K562 (cell line): ENCODE results near the gene HVCN1. TPM values are rescaled to one million over a fixed set of nuclear protein-coding genes. Genes with fewer than 3 reads are reported as not detected.
A peak's percentile ranks its signal among the peaks of the same experiment; 100 is the strongest.
"Not testable (repeated sequence)": the region's sequence is repeated elsewhere in the genome, so short reads cannot be mapped to it uniquely, and the experiment has no call there.

ENCODE experiments used
- ATAC-seq: fragments of 200-7000 bp; cut with Tn5 transposase; 3 replicates; pipeline ENCODE4 v1.9.1; 2020; ENCODE audit warnings: moderate library complexity
- BruUV-seq: library from RNA; stranded (reverse); fragments of 400-500 nt; replicated peaks from 2 replicates; lab custom pipeline; 2021; lab: Mats Ljungman, UMichigan
- CTCF ChIA-PET: fragments of 300-600 bp; formaldehyde crosslinking; extraction: SDS; loops from one replicate; lab custom pipeline; 2021; ENCODE audit warnings: low intra/inter-chr PET ratio; lab: Yijun Ruan, JAX
- POLR2A ChIA-PET: fragments of 300-600, 350-650 bp; sonication (Branson Sonifier 250); formaldehyde crosslinking; extraction: SDS; loops from one replicate; lab custom pipeline; 2021; ENCODE audit warnings: antibody characterized with exemption, inconsistent platforms; lab: Yijun Ruan, JAX
- DNase-seq, 4 experiments: peaks; one replicate each; pipeline versions ENCODE4 v3.0.0 to v3.0.0-alpha.2; 2011 to 2018; ENCODE audit warnings: low spot score in 3 of 4, mixed read lengths in 3 of 4; ENCODE audit errors: extremely low read depth in 1 of 4
- FAIRE-seq: peaks from 2 replicates; lab custom pipeline; 2011; peaks lifted over from hg19 to GRCh38; lab: Jason Lieb, UNC
- H2AFZ ChIP-seq: 2 replicates; pipeline ENCODE4 v1.6.0; 2011; ENCODE audit warnings: low read depth, low read length, control low read depth, inconsistent platforms
- H3K27ac ChIP-seq: fragments of 200-600 bp; 3 replicates; pipeline ENCODE4 v1.8.0; 2011; ENCODE audit warnings: low read depth, mild to moderate bottlenecking, control low read depth, inconsistent platforms, low read length, moderate library complexity, mixed read lengths; ENCODE audit errors: extremely low read depth
- H3K27me3 ChIP-seq, 2 experiments: fragments of 300-600 bp in 1 of 2; 2 replicates in 1 of 2; 3 replicates in 1 of 2; pipeline versions ENCODE4 v1.6.0 to v1.8.0; 2011; ENCODE audit warnings: inconsistent platforms in 2 of 2, low read length in 2 of 2, mild to moderate bottlenecking in 1 of 2, mixed read lengths in 1 of 2, moderate library complexity in 1 of 2; ENCODE audit not compliant: control insufficient read depth in 2 of 2, insufficient read depth in 2 of 2
- H3K36me3 ChIP-seq: fragments of 300-600 bp; 3 replicates; pipeline ENCODE4 v1.8.0; 2011; ENCODE audit warnings: mild to moderate bottlenecking, low read length, inconsistent platforms; ENCODE audit not compliant: control insufficient read depth, insufficient read depth
- H3K4me1 ChIP-seq, 2 experiments: fragments of 200-600 bp in 1 of 2; replicated peaks in 1 of 2; 2 replicates in 1 of 2; 3 replicates in 1 of 2; pipeline versions ENCODE4 v1.5.1 to v1.8.0; 2011; ENCODE audit warnings: inconsistent platforms in 2 of 2, low read length in 2 of 2, mild to moderate bottlenecking in 1 of 2, mixed read lengths in 1 of 2, moderate library complexity in 1 of 2; ENCODE audit not compliant: control insufficient read depth in 2 of 2, insufficient read depth in 2 of 2
- H3K4me2 ChIP-seq: 2 replicates; pipeline ENCODE4 v1.6.1; 2011; ENCODE audit warnings: low read length, control low read depth, inconsistent platforms, mixed read lengths; ENCODE audit not compliant: insufficient read depth
- H3K4me3 ChIP-seq: fragments of 200-600 bp; sonication (generic), shearing (Covaris generic); 2 replicates; pipeline ENCODE4 v1.5.1; 2016; ENCODE audit warnings: control low read depth, inconsistent platforms
- H3K79me2 ChIP-seq: fragments of 200-600 bp; 3 replicates; pipeline ENCODE4 v1.8.0; 2011; ENCODE audit warnings: low read length, inconsistent platforms; ENCODE audit not compliant: control insufficient read depth, insufficient read depth
- H3K9ac ChIP-seq, 2 experiments: 2 replicates each; pipeline versions ENCODE4 v1.6.0 to v1.6.1; 2011; ENCODE audit warnings: low read depth in 2 of 2, low read length in 2 of 2, control low read depth in 1 of 2, inconsistent platforms in 1 of 2, mild to moderate bottlenecking in 1 of 2, mixed read lengths in 1 of 2; ENCODE audit not compliant: insufficient read depth in 1 of 2
- H3K9me1 ChIP-seq: one replicate; pipeline ENCODE4 v1.6.0; 2011; ENCODE audit warnings: inconsistent platforms, mild to moderate bottlenecking, low read length, moderate library complexity; ENCODE audit not compliant: control insufficient read depth, insufficient read depth
- H3K9me3 ChIP-seq: replicated peaks from 2 replicates; pipeline ENCODE4 v1.5.1; 2011; ENCODE audit warnings: low read depth, low read length, inconsistent platforms; ENCODE audit not compliant: control insufficient read depth, insufficient read depth
- H4K20me1 ChIP-seq: replicated peaks from 2 replicates; pipeline ENCODE4 v1.6.1; 2011; ENCODE audit warnings: low read length, inconsistent platforms, mixed read lengths; ENCODE audit not compliant: control insufficient read depth, insufficient read depth
- ARID1B ChIP-seq: fragments of 450-650 bp; IDR thresholded peaks from 2 replicates; pipeline ENCODE4 v1.6.1; 2016; ENCODE audit warnings: antibody characterized with exemption, mild to moderate bottlenecking, inconsistent platforms
- CBFA2T3 ChIP-seq: fragments of 450-650 bp; IDR thresholded peaks from 2 replicates; pipeline ENCODE4 v1.6.1; 2017
- CXXC5 ChIP-seq: fragments of 250-450 bp; sonication (Bioruptor Pico); IDR thresholded peaks from 2 replicates; pipeline ENCODE4 v1.8.0; 2022; ENCODE audit warnings: inconsistent platforms, mild to moderate bottlenecking, moderate library complexity
- DPF2 ChIP-seq: fragments of 450-650 bp; IDR thresholded peaks from 2 replicates; pipeline ENCODE4 v1.6.1; 2016
- EGR1 ChIP-seq: fragments of 450-650 bp; conservative IDR thresholded peaks from 2 replicates; pipeline ENCODE4 v1.6.1; 2017; ENCODE audit warnings: mild to moderate bottlenecking
- ESRRA ChIP-seq: fragments of 450-650 bp; IDR thresholded peaks from 2 replicates; pipeline ENCODE4 v1.6.1; 2014; ENCODE audit warnings: low read depth, mild to moderate bottlenecking, moderate library complexity, borderline replicate concordance
- ETV1 ChIP-seq: fragments of 450-650 bp; conservative IDR thresholded peaks from 2 replicates; pipeline ENCODE4 v1.6.1; 2016; ENCODE audit warnings: missing genetic modification characterization, control low read depth, low read depth, missing compliant biosample characterization
- ETV5 ChIP-seq: sonication (generic); formaldehyde crosslinking; IDR thresholded peaks from 2 replicates; pipeline ENCODE4 v1.4.0; 2020; ENCODE audit warnings: low read depth, mild to moderate bottlenecking, missing genetic modification reagents
- KDM1A ChIP-seq, 2 experiments: fragments of 450-650 bp; IDR thresholded peaks; 2 replicates each; pipeline ENCODE4 v1.6.1; 2016; ENCODE audit warnings: mild to moderate bottlenecking in 2 of 2
- NCOR1 ChIP-seq: fragments of 450-650 bp; IDR thresholded peaks from 2 replicates; pipeline ENCODE4 v1.6.1; 2016; ENCODE audit warnings: mild to moderate bottlenecking, moderate library complexity
- SMARCE1 ChIP-seq: fragments of 450-650 bp; IDR thresholded peaks from 2 replicates; pipeline ENCODE4 v1.7.1; 2016; ENCODE audit warnings: mild to moderate bottlenecking
- TEAD1 ChIP-seq, 2 experiments: fragments of 450-650 bp in 1 of 2; sonication (generic) in 1 of 2; formaldehyde crosslinking; IDR thresholded peaks; 2 replicates each; pipeline versions ENCODE4 v1.4.0 to v1.8.0; 2020 to 2022; ENCODE audit warnings: mild to moderate bottlenecking in 2 of 2, missing genetic modification reagents in 1 of 2
- TEAD4 ChIP-seq, 2 experiments: sonication (generic) in 1 of 2; formaldehyde crosslinking in 1 of 2; IDR thresholded peaks; 2 replicates each; pipeline versions ENCODE4 v1.6.1 to v1.8.0; 2012 to 2022; ENCODE audit warnings: borderline replicate concordance in 1 of 2, inconsistent platforms in 1 of 2, low read length in 1 of 2, mild to moderate bottlenecking in 1 of 2, missing genetic modification reagents in 1 of 2
- ZNF507 ChIP-seq: conservative IDR thresholded peaks from 2 replicates; pipeline ENCODE4 v1.6.1; 2017; ENCODE audit warnings: missing genetic modification characterization, missing compliant biosample characterization
- WGBS: fragments of 100-300 bp; shearing (Covaris generic); methylation state at CpG from one replicate; pipeline ENCODE4 v1.1.6; 2016; ENCODE audit warnings: low coverage, mixed read lengths; ENCODE audit not compliant: insufficient coverage; ENCODE audit errors: missing lambda C conversion rate; 5-methylcytosine and 5-hydroxymethylcytosine counted together
- in situ Hi-C: fragments of 300-500 bp; cut with MboI; formaldehyde crosslinking; loops from 4 replicates; pipeline ENCODE4 v1.15.0; 2018; ENCODE audit warnings: inconsistent platforms, mixed read lengths
- intact Hi-C: fragments of 100-400 bp; cut with micrococcal nuclease; formaldehyde crosslinking; loops from 2 replicates; pipeline ENCODE4 v1.14.2; 2022
- polyA plus RNA-seq, 8 experiments: library from polyadenylated mRNA; depleted of rRNA in 4 of 8; stranded (reverse) in 5 of 8; unstranded in 3 of 8; fragments of >200 nt; fragmentation: Nextera tagmentation in 2 of 8; fragmentation: Illumina TruSeq in 1 of 8; extraction: Ambion mirVana in 2 of 8; extraction: Trizol in 1 of 8; gene quantifications; 2 replicates each; pipeline versions ENCODE4 v1.2.1 to v1.2.3, GENCODE V29; 2011 to 2014; ENCODE audit warnings: inconsistent platforms in 1 of 8, missing spikeins in 1 of 8
- total RNA-seq, 7 experiments: library from RNA; depleted of rRNA in 6 of 7; stranded (reverse); fragments of >200 nt in 6 of 7; fragmentation: Illumina TruSeq in 2 of 7; extraction: Trizol in 2 of 7; gene quantifications; 2 replicates each; pipeline versions ENCODE4 v1.2.1 to v1.2.3, GENCODE V29; 2011 to 2021; ENCODE audit warnings: low replicate concordance in 1 of 7
- TF ChIP-seq, protein P1 (sequence below), 2 experiments: fragments of 450-650 bp; IDR thresholded peaks; 2 replicates each; pipeline ENCODE4 v1.6.1; 2016
- TF ChIP-seq, protein P2 (sequence below): sonication (generic); formaldehyde crosslinking; IDR thresholded peaks from 2 replicates; pipeline ENCODE4 v1.8.0; 2022; ENCODE audit warnings: missing genetic modification reagents, mild to moderate bottlenecking, moderate library complexity, borderline replicate concordance

Gene HVCN1
- total and polyA plus RNA-seq, 9 of the 15 experiments (the other 6 are each of a cell fraction or from before 2014, with no cell fraction given) = 0.21 to 1.4 (median 0.74) TPM

DNA sequence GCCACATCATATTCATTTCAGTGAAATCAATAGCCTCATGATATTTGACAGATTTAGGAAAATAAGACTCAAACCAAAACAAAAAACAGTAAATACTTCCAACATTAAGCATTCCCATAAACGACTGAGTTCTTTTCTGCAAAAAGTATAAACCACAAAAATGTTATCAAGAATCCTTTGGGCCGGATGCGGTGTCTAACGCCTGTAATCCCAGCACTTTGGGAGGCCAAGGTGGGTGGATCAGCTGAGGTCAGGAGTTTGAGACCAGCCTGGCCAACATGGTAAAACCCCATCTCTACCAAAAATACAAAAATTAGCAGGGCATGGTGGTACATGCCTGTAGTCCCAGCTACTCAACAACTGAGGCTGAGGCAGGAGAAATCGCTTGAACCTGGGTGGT is 48.1 kb upstream of the HVCN1 start:
- Histone ChIP-seq H3K36me3 (peaks cover 82% of the 10 kb centered on the region), H3K4me1 (peaks cover 15 to 36% of the 10 kb centered on the region in 2 experiments), H3K79me2 (peaks cover 100% of the 10 kb centered on the region), H4K20me1 (peaks cover 51% of the 10 kb centered on the region)
- H3K4me2 ChIP-seq; in situ Hi-C loops; DNase-seq; H3K9me1 ChIP-seq; ATAC-seq; H3K9ac ChIP-seq; FAIRE-seq; H3K9me3 ChIP-seq; H3K4me3 ChIP-seq; H3K27ac ChIP-seq; BruUV-seq; CTCF ChIA-PET; H2AFZ ChIP-seq; intact Hi-C loops; H3K27me3 ChIP-seq; TF ChIP-seq TEAD4 (CRISPR knock-in tag; IDR thresholded peaks at IDR 0.05; ENCODE audit: borderline replicate concordance): not testable (repeated sequence)
- 0% methylated on average over 5 of the region's 5 CpGs for WGBS
- TF ChIP-seq ESRRA (peak; percentile 48; the same call in 1 of the 2 replicates), TEAD4 (IDR thresholded peaks at IDR 0.05; ENCODE audit: low read length) (peak; percentile 64; the same call in 1 of the 2 replicates), TEAD1 (CRISPR knock-in tag; IDR thresholded peaks at IDR 0.05) (peak in 1 of 2 experiments; percentile 75; a peak in 1 of 4 replicates), KDM1A (IDR thresholded peaks at IDR 0.05) (peak; percentile 54 to 55; a peak in 3 of 4 replicates), CXXC5 (peak; percentile 52), NCOR1 (0 out of 2 replicates have a peak, but pooled peaks have one; percentile 13), ETV1 (peak; percentile 85), DPF2 (peak; percentile 56; the same call in 1 of the 2 replicates), ZNF507 (tag) (peak; percentile 32; the same call in 1 of the 2 replicates), ETV5 (CRISPR knock-in tag) (peak; percentile 70), CBFA2T3 (peak; percentile 40), ARID1B (peak; percentile 50; the same call in 1 of the 2 replicates), EGR1 (peak; percentile 70), SMARCE1 (0 out of 2 replicates have a peak, but pooled peaks have one; percentile 11)
- TF ChIP-seq, protein P1, sequence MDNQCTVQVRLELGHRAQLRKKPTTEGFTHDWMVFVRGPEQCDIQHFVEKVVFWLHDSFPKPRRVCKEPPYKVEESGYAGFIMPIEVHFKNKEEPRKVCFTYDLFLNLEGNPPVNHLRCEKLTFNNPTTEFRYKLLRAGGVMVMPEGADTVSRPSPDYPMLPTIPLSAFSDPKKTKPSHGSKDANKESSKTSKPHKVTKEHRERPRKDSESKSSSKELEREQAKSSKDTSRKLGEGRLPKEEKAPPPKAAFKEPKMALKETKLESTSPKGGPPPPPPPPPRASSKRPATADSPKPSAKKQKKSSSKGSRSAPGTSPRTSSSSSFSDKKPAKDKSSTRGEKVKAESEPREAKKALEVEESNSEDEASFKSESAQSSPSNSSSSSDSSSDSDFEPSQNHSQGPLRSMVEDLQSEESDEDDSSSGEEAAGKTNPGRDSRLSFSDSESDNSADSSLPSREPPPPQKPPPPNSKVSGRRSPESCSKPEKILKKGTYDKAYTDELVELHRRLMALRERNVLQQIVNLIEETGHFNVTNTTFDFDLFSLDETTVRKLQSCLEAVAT (IDR thresholded peaks at IDR 0.05) = 0 out of 4 replicates have a peak, but pooled peaks of 1 of the 2 experiments have one; percentile 47
- TF ChIP-seq, protein P2, sequence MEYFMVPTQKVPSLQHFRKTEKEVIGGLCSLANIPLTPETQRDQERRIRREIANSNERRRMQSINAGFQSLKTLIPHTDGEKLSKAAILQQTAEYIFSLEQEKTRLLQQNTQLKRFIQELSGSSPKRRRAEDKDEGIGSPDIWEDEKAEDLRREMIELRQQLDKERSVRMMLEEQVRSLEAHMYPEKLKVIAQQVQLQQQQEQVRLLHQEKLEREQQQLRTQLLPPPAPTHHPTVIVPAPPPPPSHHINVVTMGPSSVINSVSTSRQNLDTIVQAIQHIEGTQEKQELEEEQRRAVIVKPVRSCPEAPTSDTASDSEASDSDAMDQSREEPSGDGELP = peak; percentile 23; the same call in 1 of the 2 replicates
- POLR2A ChIA-PET = interaction anchor here (1.1 kb wide), 1 partner anchor 16 kb away, joined by 4 read pairs; no protein-coding TSS in a partner anchor
